Fibroblast of skin of right biceps (primary cell): ENCODE data around the gene TTC7B.

ENCODE experiments used
- DNase-seq: peaks from one replicate; pipeline ENCODE4 v3.0.0-alpha.2; 2013

TTC7B gene

GRCh38 chr14:90773196-90773486, 43.1 kb downstream of the TTC7B start:
- DNase-seq, result no peak

GRCh38 chr14:90767899-90768298, 48.3 kb downstream of the TTC7B start:
- DNase-seq, result no peak

GRCh38 chr14:90760591-90761316, 55.5 kb downstream of the TTC7B start:
- DNase-seq, result peak; percentile 35

- DNase-seq, result no peak
Measured at GRCh38 chr14:90760078-90760444, 56.2 kb downstream of the TTC7B start.

GRCh38 chr14:90759370-90760077, 56.7 kb downstream of the TTC7B start:
- peak; percentile 1 for DNase-seq

GRCh38 chr14:90758959-90759358, 57.3 kb downstream of the TTC7B start:
- DNase-seq, result peak; percentile 68

GRCh38 chr14:90758028-90758889, 58.0 kb downstream of the TTC7B start:
- peak; percentile 89 for DNase-seq

GRCh38 chr14:90757452-90757851, 58.8 kb downstream of the TTC7B start:
- DNase-seq, result no peak

- DNase-seq, result no peak
Measured at GRCh38 chr14:90756755-90757345, 59.4 kb downstream of the TTC7B start.

- DNase-seq, result peak; percentile 32
Measured at GRCh38 chr14:90755661-90756304, 60.4 kb downstream of the TTC7B start.

GRCh38 chr14:90753456-90754005, 62.7 kb downstream of the TTC7B start:
- no peak for DNase-seq

- DNase-seq, result no peak
Measured at GRCh38 chr14:90750701-90751100, 65.5 kb downstream of the TTC7B start.

GRCh38 chr14:90750191-90750590, 66.0 kb downstream of the TTC7B start:
- no peak for DNase-seq

GRCh38 chr14:90747909-90748308, 68.3 kb downstream of the TTC7B start:
- DNase-seq, result no peak

GRCh38 chr14:90743826-90744225, 72.4 kb downstream of the TTC7B start:
- no peak for DNase-seq

GRCh38 chr14:90743425-90743824, 72.8 kb downstream of the TTC7B start:
- DNase-seq, result no peak

GRCh38 chr14:90742729-90743128, 73.5 kb downstream of the TTC7B start:
- no peak for DNase-seq

GRCh38 chr14:90742252-90742651, 74.0 kb downstream of the TTC7B start:
- no peak for DNase-seq

GRCh38 chr14:90741682-90741946, 74.6 kb downstream of the TTC7B start:
- no peak for DNase-seq

GRCh38 chr14:90740946-90741681, 75.1 kb downstream of the TTC7B start:
- DNase-seq, result no peak

GRCh38 chr14:90740081-90740480, 76.1 kb downstream of the TTC7B start:
- no peak for DNase-seq
